Activated CD4-positive, alpha-beta T cell treated with anti-CD3 and anti-CD28 coated beads, Interleukin-2, amount 50 U/mL, for 4 hours (primary cell): ENCODE data around the gene MGP.

Experiments
- DNase-seq, 2 experiments: peaks; one replicate each; pipeline ENCODE4 v3.0.0-alpha.2; 2020

The MGP gene

GRCh38 chr12:14902465-14902864 is 16.8 kb upstream of the MGP start:
- DNase-seq = no peak

- DNase-seq = no peak
These were observed 15.5 kb upstream of the MGP start for GRCh38 chr12:14901228-14901562.

GRCh38 chr12:14900521-14901227 is 15.0 kb upstream of the MGP start:
- DNase-seq = no peak

- DNase-seq = no peak
These were observed 11.0 kb upstream of the MGP start for GRCh38 chr12:14896521-14897169.

GRCh38 chr12:14893506-14894250 is 8.0 kb upstream of the MGP start:
- no peak for DNase-seq

- DNase-seq = no peak
These were observed 7.3 kb upstream of the MGP start for GRCh38 chr12:14892726-14893505.

- DNase-seq = no peak
These were observed 5.0 kb upstream of the MGP start for GRCh38 chr12:14890701-14891100.

GRCh38 chr12:14886271-14886670 is 617 bp upstream of the MGP start:
- DNase-seq = no peak

- DNase-seq = peak; percentile 76 to 78
These were observed 1.2 kb downstream of the MGP start for GRCh38 chr12:14884458-14884878.

GRCh38 chr12:14883686-14884085 is 2.0 kb downstream of the MGP start:
- DNase-seq = no peak

- no peak for DNase-seq
These were observed 4.7 kb downstream of the MGP start for GRCh38 chr12:14880890-14881453.

GRCh38 chr12:14879222-14879933 is 6.3 kb downstream of the MGP start:
- DNase-seq = no peak

GRCh38 chr12:14878488-14878887 is 7.2 kb downstream of the MGP start:
- no peak for DNase-seq

GRCh38 chr12:14876833-14877232 is 8.8 kb downstream of the MGP start:
- DNase-seq = no peak

- DNase-seq = no peak
These were observed 10.8 kb downstream of the MGP start for GRCh38 chr12:14874882-14875281.

GRCh38 chr12:14873440-14874185 is 12.0 kb downstream of the MGP start:
- no peak for DNase-seq

- DNase-seq = no peak
These were observed 13.8 kb downstream of the MGP start for GRCh38 chr12:14871886-14872285.

GRCh38 chr12:14871247-14871646 is 14.4 kb downstream of the MGP start:
- no peak for DNase-seq

- DNase-seq = no peak
These were observed 16.6 kb downstream of the MGP start for GRCh38 chr12:14868916-14869506.

- no peak for DNase-seq
These were observed 25.2 kb downstream of the MGP start for GRCh38 chr12:14860490-14860889.

- no peak for DNase-seq
These were observed 27.1 kb downstream of the MGP start for GRCh38 chr12:14858513-14858912.
